Measurements from ENCODE around the gene IL13.
"Not testable (repeated sequence)": the region's sequence is repeated elsewhere in the genome, so short reads cannot be mapped to it uniquely, and the experiment has no call there.

The IL13 gene

GRCh38 chr5:132657676-132658380 lies at the start of gene IL13:
Gene IL13 (plus strand): TSS chr5:132658173. CDS start chr5:132658187, 14 bp downstream.
- no peak within 1 kb of the TSS for H3K4me3 ChIP-seq (ENCODE audit: low read depth, low read length)

GRCh38 chr5:132611965-132612364 lies 46.0 kb upstream of the IL13 start:
- no peak overlapping the region for H3K4me3 ChIP-seq (ENCODE audit: low read depth, low read length)

GRCh38 chr5:132612846-132613245 lies 45.1 kb upstream of the IL13 start:
- no peak overlapping the region for H3K4me3 ChIP-seq (ENCODE audit: low read depth, low read length)

- H3K4me3 ChIP-seq (ENCODE audit: low read depth, low read length), result no peak overlapping the region
These were observed 36.3 kb upstream of the IL13 start for GRCh38 chr5:132621699-132622098.

- H3K4me3 ChIP-seq (ENCODE audit: low read depth, low read length), result no peak overlapping the region
These were observed 35.4 kb upstream of the IL13 start for GRCh38 chr5:132622608-132623007.

GRCh38 chr5:132627470-132627869 lies 30.5 kb upstream of the IL13 start:
- H3K4me3 ChIP-seq (ENCODE audit: low read depth, low read length), result no peak overlapping the region

GRCh38 chr5:132628814-132629213 lies 29.2 kb upstream of the IL13 start:
- H3K4me3 ChIP-seq (ENCODE audit: low read depth, low read length), result no peak overlapping the region

- no peak overlapping the region for H3K4me3 ChIP-seq (ENCODE audit: low read depth, low read length)
These were observed 28.6 kb upstream of the IL13 start for GRCh38 chr5:132629230-132629944.

- H3K4me3 ChIP-seq (ENCODE audit: low read depth, low read length), result not testable (repeated sequence)
These were observed 24.4 kb upstream of the IL13 start for GRCh38 chr5:132633587-132633986.

- no peak overlapping the region for H3K4me3 ChIP-seq (ENCODE audit: low read depth, low read length)
These were observed 22.1 kb upstream of the IL13 start for GRCh38 chr5:132635873-132636272.

GRCh38 chr5:132637241-132637640 lies 20.7 kb upstream of the IL13 start:
- no peak overlapping the region for H3K4me3 ChIP-seq (ENCODE audit: low read depth, low read length)

- no peak overlapping the region for H3K4me3 ChIP-seq (ENCODE audit: low read depth, low read length)
These were observed 18.3 kb upstream of the IL13 start for GRCh38 chr5:132639706-132640130.

GRCh38 chr5:132640613-132641012 lies 17.4 kb upstream of the IL13 start:
- no peak overlapping the region for H3K4me3 ChIP-seq (ENCODE audit: low read depth, low read length)

- no peak overlapping the region for H3K4me3 ChIP-seq (ENCODE audit: low read depth, low read length)
These were observed 16.7 kb upstream of the IL13 start for GRCh38 chr5:132641241-132641723.

- H3K4me3 ChIP-seq (ENCODE audit: low read depth, low read length), result no peak overlapping the region
These were observed 16.1 kb upstream of the IL13 start for GRCh38 chr5:132641841-132642240.

GRCh38 chr5:132644177-132644576 lies 13.8 kb upstream of the IL13 start:
- no peak overlapping the region for H3K4me3 ChIP-seq (ENCODE audit: low read depth, low read length)

- no peak overlapping the region for H3K4me3 ChIP-seq (ENCODE audit: low read depth, low read length)
These were observed 11.2 kb upstream of the IL13 start for GRCh38 chr5:132646583-132647266.

- H3K4me3 ChIP-seq (ENCODE audit: low read depth, low read length), result no peak overlapping the region
These were observed 10.5 kb upstream of the IL13 start for GRCh38 chr5:132647473-132647872.

- no peak overlapping the region for H3K4me3 ChIP-seq (ENCODE audit: low read depth, low read length)
These were observed 9.6 kb upstream of the IL13 start for GRCh38 chr5:132648355-132648754.

- no peak overlapping the region for H3K4me3 ChIP-seq (ENCODE audit: low read depth, low read length)
These were observed 6.0 kb upstream of the IL13 start for GRCh38 chr5:132651838-132652469.

GRCh38 chr5:132653716-132654115 lies 4.3 kb upstream of the IL13 start:
- no peak overlapping the region for H3K4me3 ChIP-seq (ENCODE audit: low read depth, low read length)

All from iPS-11a (cell line).